Retinal pigment epithelial cell (primary cell): ENCODE measurements around the gene GRID1.
"Not testable (repeated sequence)": the region's sequence is repeated elsewhere in the genome, so short reads cannot be mapped to it uniquely, and the experiment has no call there.

Experiments used
- DNase-seq: peaks from one replicate; pipeline ENCODE4 v3.0.0-alpha.2; 2010; ENCODE audit warnings: low read depth
- H3K4me3 ChIP-seq: 2 replicates; pipeline ENCODE4 v1.5.1; 2011; ENCODE audit warnings: mild to moderate bottlenecking, low read length, control low read depth, moderate library complexity
- TF ChIP-seq, protein P1 (sequence below): conservative IDR thresholded peaks from 2 replicates; pipeline ENCODE4 v1.5.1; 2011; ENCODE audit warnings: low read depth, low read length, control low read depth, inconsistent platforms

The GRID1 gene

DNA sequence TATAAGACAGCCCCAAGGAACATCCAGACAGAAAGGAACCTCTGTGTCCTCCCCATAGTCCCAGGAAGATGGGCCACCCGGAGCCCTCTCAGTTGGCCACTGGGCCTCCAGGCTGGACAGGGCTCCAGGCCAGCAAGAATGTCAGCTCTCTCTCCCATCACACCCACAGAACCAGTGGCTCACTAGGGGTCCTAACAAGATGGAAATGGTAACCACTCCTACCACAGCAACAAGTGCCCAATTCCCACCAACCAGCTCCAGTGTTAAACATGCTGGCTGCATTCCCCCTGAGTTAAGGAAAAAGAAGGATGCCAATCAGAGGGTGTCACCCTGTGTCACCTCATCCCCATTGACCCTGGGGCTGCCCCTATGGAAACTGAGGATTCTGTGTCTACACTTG lies 333.0 kb downstream of the GRID1 start:
- H3K4me3 ChIP-seq: no peak overlapping the region
- TF ChIP-seq, protein P1, sequence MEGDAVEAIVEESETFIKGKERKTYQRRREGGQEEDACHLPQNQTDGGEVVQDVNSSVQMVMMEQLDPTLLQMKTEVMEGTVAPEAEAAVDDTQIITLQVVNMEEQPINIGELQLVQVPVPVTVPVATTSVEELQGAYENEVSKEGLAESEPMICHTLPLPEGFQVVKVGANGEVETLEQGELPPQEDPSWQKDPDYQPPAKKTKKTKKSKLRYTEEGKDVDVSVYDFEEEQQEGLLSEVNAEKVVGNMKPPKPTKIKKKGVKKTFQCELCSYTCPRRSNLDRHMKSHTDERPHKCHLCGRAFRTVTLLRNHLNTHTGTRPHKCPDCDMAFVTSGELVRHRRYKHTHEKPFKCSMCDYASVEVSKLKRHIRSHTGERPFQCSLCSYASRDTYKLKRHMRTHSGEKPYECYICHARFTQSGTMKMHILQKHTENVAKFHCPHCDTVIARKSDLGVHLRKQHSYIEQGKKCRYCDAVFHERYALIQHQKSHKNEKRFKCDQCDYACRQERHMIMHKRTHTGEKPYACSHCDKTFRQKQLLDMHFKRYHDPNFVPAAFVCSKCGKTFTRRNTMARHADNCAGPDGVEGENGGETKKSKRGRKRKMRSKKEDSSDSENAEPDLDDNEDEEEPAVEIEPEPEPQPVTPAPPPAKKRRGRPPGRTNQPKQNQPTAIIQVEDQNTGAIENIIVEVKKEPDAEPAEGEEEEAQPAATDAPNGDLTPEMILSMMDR: no peak
- no peak for DNase-seq

DNA sequence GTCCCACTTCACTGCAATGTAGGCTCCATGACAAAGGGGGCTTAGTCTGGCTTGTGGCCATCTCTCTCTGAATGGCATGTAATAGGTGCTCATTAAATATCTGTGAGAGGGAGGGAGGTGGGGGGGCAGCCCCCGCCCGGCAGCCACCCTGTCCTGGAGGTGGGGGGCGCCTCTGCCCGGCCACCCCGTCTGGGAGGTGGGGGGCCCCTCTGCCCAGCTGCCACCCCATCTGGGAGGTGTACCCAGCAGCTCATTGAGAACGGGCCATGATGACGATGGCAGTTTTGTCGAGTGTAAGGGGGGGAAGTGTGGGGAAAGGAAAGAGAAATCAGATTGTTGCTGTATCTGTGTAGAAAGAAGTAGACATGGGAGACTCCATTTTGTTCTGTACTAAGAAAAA lies 334.5 kb downstream of the GRID1 start:
- DNase-seq, H3K4me3 ChIP-seq: not testable (repeated sequence)

GRCh38 chr10:86030312-86030711 lies 336.3 kb downstream of the GRID1 start:
- TF ChIP-seq, protein P1: no peak
- H3K4me3 ChIP-seq: no peak overlapping the region
- no peak for DNase-seq

- TF ChIP-seq, protein P1: no peak
- H3K4me3 ChIP-seq: no peak overlapping the region
- DNase-seq: no peak
Observed at GRCh38 chr10:86027346-86027745, 339.2 kb downstream of the GRID1 start.

- TF ChIP-seq, protein P1: no peak
- no peak overlapping the region for H3K4me3 ChIP-seq
- DNase-seq: no peak
Observed at GRCh38 chr10:86025509-86025908, 341.1 kb downstream of the GRID1 start.

DNA sequence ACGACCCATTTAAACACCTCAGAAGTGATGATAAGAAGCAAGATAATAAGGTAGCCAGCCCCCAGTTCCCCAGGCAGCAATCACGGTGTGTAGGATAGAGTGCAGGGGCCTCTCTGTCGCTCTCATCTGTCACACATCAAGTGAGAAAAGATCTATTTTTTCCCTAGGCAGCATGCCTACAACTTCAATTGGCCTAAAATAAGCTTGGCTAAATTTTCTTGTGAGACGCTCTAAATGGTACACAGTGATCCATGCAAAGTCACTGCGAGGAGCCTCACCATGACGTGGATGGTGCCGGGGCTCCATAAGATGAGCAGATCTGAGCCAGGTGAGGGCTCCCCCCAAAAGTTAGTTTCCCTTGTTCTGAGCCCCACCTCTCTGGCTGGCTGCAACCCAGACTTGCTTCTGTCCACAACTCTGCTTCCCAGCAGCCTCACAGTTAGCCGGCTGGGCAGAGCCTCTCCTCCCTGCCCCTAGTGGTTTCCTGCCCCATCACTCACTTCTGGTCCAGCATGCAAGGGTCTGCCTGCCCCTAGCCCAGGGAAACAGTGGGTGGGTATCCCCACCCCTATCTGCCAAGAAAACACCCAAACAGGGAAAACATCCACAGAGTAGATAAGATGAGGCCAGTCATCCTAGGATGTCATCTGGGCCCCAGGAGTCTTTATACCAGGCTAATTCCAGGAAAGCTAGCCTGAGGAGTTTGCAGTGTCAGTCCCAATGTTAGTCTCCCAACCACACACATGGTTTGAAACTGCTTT lies 342.1 kb downstream of the GRID1 start:
- TF ChIP-seq, protein P1: no peak
- no peak overlapping the region for H3K4me3 ChIP-seq
- no peak for DNase-seq

DNA sequence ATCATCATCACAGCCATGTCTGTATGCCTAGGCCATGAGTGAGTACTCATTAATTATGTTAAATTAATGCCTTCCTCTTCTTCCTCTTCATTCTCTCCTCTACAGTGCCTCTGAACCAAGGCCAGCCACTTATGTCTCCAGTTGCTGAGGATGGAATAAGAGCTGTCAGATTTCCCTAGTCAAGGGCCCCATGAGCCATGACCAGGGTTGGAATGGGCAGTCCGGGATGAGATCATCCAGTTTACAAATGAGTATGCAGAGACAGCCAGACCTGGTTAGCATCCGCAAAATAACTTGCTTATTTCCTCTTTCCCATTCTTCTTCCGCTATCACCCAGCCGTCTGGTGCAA lies 342.7 kb downstream of the GRID1 start:
- TF ChIP-seq, protein P1: no peak
- DNase-seq: no peak
- no peak overlapping the region for H3K4me3 ChIP-seq
